ENCODE data around the gene NFX1.

NFX1 gene

GRCh38 chr9:33403941-33404787, 113.8 kb downstream of the NFX1 start:
- no peak for TF ChIP-seq CTCF (IDR thresholded peaks at IDR 0.05; ENCODE audit: low read length, missing control alignments)
- no peak overlapping the region for H3K4me3 ChIP-seq (replicated peaks; ENCODE audit: low read depth, low read length)
- DNase-seq (ENCODE audit: low read depth) = no peak

GRCh38 chr9:33404788-33405362, 114.6 kb downstream of the NFX1 start:
- no peak overlapping the region for H3K4me3 ChIP-seq (replicated peaks; ENCODE audit: low read depth, low read length)
- no peak for TF ChIP-seq CTCF (IDR thresholded peaks at IDR 0.05; ENCODE audit: low read length, missing control alignments)
- DNase-seq (ENCODE audit: low read depth) = no peak

- no peak for TF ChIP-seq CTCF (IDR thresholded peaks at IDR 0.05; ENCODE audit: low read length, missing control alignments)
- no peak for DNase-seq (ENCODE audit: low read depth)
- H3K4me3 ChIP-seq (replicated peaks; ENCODE audit: low read depth, low read length) = no peak overlapping the region
Observed at GRCh38 chr9:33407061-33407460, 116.7 kb downstream of the NFX1 start.

DNA sequence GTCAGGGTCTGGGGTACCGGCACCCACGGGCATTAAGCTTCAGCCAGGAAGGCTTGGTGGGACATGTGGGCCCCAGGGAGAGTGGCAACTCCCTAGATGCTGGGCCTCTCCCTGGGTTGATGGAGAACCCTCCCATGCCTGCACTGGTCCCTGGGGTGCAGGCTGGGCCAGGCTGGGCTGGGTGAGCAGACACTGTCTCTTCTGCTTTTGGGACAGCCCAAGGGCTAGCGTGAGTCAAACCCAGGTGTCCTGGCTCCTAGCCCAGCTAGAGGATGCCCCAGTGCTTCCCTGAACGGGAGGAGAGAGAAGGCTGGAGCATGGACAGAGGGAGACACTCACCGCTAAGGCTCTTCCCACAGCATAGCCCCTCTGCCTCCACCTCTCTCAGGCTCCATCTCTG, 117.8 kb downstream of the NFX1 start:
- no peak for TF ChIP-seq CTCF (IDR thresholded peaks at IDR 0.05; ENCODE audit: low read length, missing control alignments)
- DNase-seq (ENCODE audit: low read depth) = no peak
- no peak overlapping the region for H3K4me3 ChIP-seq (replicated peaks; ENCODE audit: low read depth, low read length)

GRCh38 chr9:33414268-33414667, 124.0 kb downstream of the NFX1 start:
- no peak overlapping the region for H3K4me3 ChIP-seq (replicated peaks; ENCODE audit: low read depth, low read length)
- TF ChIP-seq CTCF (IDR thresholded peaks at IDR 0.05; ENCODE audit: low read length, missing control alignments) = no peak
- DNase-seq (ENCODE audit: low read depth) = no peak

GRCh38 chr9:33414889-33415500, 124.7 kb downstream of the NFX1 start:
- H3K4me3 ChIP-seq (replicated peaks; ENCODE audit: low read depth, low read length) = no peak overlapping the region

More at GRCh38 chr9:33414889-33415500, 124.7 kb downstream of the NFX1 start:
- TF ChIP-seq CTCF (IDR thresholded peaks at IDR 0.05; ENCODE audit: low read length, missing control alignments) = no peak
- DNase-seq (ENCODE audit: low read depth) = no peak

All from fibroblast of pulmonary artery (primary cell).